GM12864 (cell line): ENCODE data around the gene TNFAIP1.

Experiments
- DNase-seq: peaks from one replicate; pipeline ENCODE4 v3.0.0-alpha.2; 2011; ENCODE audit warnings: low read depth
- H3K4me3 ChIP-seq: 2 replicates; pipeline ENCODE4 v1.5.1; 2011; ENCODE audit warnings: mild to moderate bottlenecking, low read depth, low read length, control low read depth
- CTCF ChIP-seq: IDR thresholded peaks from 2 replicates; pipeline ENCODE4 v1.5.1; 2011; ENCODE audit warnings: low read depth, mild to moderate bottlenecking, moderate library complexity, low read length, control low read depth, inconsistent platforms; ENCODE audit errors: missing control alignments

The TNFAIP1 gene

GRCh38 chr17:28390984-28391383 is 55.4 kb downstream of the TNFAIP1 start:
- DNase-seq, result no peak

GRCh38 chr17:28391401-28391800 is 55.8 kb downstream of the TNFAIP1 start:
- H3K4me3 ChIP-seq, result no peak overlapping the region
- no peak for TF ChIP-seq CTCF
- no peak for DNase-seq

More at GRCh38 chr17:28390984-28391383, 55.4 kb downstream of the TNFAIP1 start:
- no peak for TF ChIP-seq CTCF
- no peak overlapping the region for H3K4me3 ChIP-seq

GRCh38 chr17:28392491-28392890 is 56.9 kb downstream of the TNFAIP1 start:
- TF ChIP-seq CTCF, result no peak
- no peak for DNase-seq

GRCh38 chr17:28394337-28395116 is 59.0 kb downstream of the TNFAIP1 start:
- no peak for TF ChIP-seq CTCF
- H3K4me3 ChIP-seq, result no peak overlapping the region
- no peak for DNase-seq

More at GRCh38 chr17:28392491-28392890, 56.9 kb downstream of the TNFAIP1 start:
- no peak overlapping the region for H3K4me3 ChIP-seq

- no peak overlapping the region for H3K4me3 ChIP-seq
- TF ChIP-seq CTCF, result no peak
- DNase-seq, result no peak
Observed at GRCh38 chr17:28395426-28395825, 59.9 kb downstream of the TNFAIP1 start.

- H3K4me3 ChIP-seq, result no peak overlapping the region
- no peak for DNase-seq
- no peak for TF ChIP-seq CTCF
Observed at GRCh38 chr17:28395968-28396367, 60.4 kb downstream of the TNFAIP1 start.
